Left hindlimb (tissue), 1 donor: ENCODE data around the gene CIAO2B.
"Not testable (repeated sequence)": the region's sequence is repeated elsewhere in the genome, so short reads cannot be mapped to it uniquely, and the experiment has no call there.

Experiments used
- DNase-seq: peaks from one replicate; pipeline ENCODE4 v3.0.0-alpha.2; 2018

Gene CIAO2B

DNA sequence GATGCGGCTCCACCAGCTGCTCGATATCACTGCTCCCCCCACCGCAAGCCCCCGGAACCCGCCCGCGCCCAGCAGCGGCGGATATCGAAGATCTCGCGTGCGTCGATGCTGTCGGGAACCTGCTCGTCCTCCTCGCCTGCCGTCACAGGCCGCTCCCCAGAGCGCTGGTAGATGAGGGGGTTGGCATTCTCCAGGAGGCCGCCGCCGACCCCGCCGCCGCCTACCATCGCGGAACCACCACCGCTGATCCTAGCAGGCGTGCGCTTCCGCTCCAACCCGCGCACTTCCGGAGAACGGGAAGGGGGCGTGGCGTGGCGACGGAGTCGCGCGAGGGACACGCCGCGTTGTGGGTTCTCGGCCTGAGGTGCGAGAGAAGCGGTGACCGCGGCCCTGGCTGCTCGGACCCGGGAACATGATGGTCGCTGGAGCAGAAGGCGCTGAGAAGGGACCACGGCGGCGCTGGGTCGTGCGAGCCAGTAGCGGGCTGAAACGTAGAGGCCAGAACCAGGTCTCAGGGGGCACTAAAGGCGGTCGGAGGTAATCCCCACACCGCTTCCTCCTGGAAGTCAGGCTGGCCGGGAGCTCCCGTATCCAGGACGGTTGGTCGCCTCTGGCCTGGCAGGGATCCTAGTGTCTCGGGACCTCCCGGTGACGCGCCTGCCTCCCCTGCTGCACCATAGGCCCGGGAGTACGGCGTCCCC, at the start of gene CIAO2B:
CIAO2B (minus strand) TSS at position 265 of the 701 bp plus-strand sequence; CDS start at position 227, 38 bp downstream.
- peak; percentile 91 for DNase-seq

GRCh38 chr16:66983033-66983432, 48.8 kb upstream of the CIAO2B start:
- DNase-seq = no peak

DNA sequence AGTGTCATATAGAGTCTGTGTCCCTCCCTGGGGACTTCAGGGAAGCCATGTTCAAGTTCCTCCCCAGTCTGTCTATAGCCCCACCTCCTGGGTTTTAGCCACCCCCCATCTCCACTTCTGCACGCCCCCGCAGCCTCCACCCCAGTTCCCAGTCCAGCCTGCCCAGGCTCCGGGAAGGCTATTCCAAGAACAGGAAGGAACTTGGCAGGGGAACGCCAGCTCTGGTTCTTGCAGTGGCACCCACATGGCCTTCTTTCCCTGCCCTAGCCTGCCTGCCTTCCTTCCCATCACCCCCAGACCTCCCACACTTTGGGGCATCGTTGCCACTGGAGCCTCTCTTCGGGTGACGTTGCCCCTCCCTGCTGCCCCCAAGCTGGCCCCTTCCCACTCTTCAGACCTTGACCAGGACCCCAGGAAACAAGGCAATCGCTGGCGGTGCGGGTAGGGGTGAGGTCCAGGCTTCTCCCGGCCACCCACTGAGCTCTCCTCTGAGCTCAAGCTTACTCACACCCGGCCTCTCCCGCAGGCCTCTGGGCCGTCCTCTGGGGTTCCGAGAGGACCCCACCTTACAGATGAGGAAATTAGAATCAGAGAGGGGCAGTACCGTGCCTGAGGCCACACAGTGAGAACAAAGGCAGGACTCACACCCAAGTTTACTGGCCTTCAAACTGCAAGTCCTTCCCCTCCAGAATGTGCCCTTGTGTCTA, 45.0 kb upstream of the CIAO2B start:
- peak; percentile 53 for DNase-seq

GRCh38 chr16:66977341-66978113, 43.3 kb upstream of the CIAO2B start:
- peak; percentile 83 for DNase-seq

- DNase-seq = no peak
These were observed 42.5 kb upstream of the CIAO2B start for GRCh38 chr16:66976746-66977145.

DNA sequence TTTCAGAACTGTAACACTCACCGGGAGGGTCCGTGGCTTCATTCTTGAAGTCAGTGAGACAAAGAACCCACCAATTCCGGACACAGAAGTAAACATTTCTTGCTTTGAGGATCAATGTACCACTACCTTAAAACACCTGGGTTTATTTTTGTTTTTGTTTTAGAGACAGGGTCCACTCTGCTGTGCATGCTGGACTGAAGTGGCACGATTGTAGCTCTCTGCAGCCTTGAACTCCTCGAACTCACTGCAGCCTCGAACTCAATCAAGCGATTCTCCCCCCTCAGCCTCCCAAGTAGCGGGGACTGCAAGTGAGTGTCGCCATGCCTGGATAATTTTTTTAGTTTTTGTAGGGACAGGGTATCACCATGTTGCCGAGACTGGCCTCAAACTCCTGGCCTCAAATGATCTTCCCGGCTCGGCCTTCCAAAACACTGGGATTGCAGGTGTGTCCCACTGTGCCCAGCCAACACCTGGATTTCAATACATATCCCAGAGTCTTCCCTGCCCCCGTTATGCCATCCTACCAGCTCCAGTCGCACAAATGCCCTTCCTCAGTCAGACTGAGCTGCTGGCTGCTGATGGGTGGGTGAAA, 41.2 kb upstream of the CIAO2B start:
- no peak for DNase-seq

DNA sequence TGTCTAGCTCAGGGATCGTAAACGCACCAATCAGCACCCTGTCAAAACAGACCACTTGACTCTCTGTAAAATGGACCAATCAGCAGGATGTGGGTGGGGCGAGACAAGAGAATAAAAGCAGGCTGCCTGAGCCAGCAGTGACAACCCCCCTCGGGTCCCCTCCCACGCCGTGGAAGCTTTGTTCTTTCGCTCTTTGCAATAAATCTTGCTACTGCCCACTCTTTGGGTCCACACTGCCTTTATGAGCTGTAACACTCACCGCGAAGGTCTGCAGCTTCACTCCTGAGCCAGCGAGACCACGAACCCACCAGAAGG, 40.7 kb upstream of the CIAO2B start:
- not testable (repeated sequence) for DNase-seq

DNA sequence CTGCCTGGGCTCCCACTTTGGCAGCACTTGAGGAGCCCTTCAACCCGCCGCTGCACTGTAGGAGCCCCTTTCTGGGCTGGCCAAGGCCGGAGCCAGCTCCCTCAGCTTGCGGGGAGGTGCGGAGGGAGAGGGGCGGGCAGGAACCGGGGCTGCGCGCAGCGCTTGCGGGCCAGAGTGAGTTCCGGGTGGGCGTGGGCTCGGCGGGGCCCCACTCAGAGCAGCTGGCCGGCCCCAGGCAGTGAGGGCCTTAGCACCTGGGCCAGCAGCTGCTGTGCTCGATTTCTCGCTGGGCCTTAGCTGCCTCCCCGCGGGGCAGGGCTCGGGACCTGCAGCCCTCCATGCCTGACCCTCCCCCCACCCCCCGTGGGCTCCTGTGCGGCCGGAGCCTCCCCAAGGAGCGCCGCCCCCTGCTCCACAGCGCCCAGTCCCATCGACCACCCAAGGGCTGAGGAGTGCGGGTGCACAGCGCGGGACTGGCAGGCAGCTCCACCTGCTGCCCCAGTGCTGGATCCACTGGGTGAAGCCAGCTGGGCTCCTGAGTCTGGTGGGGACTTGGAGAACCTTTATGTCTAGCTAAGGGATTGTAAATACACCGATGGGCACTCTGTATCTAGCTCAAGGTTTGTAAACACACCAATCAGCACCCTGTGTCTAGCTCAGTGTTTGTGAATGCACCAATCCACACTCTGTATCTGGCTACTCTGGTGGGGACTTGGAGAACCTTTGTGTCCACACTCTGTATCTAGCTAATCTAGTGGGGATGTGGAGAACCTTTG, 40.1 kb upstream of the CIAO2B start:
- DNase-seq = not testable (repeated sequence)

DNA sequence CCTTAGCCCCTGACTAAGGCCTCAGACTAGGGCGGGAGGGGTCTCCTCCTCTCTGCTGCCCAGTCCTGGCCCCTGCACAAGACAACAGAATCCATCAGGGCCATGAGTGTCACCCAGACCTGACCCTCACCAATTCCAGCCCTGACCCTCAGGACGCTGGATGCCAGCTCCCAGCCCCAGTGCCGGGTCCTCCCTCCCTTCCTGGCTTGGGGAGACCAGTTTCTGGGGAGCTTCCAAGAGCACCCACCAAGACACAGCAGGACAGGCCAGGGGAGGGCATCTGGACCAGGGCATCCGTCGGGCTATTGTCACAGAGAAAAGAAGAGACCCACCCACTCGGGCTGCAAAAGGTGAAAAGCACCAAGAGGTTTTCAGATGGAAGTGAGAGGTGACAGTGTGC, 39.5 kb upstream of the CIAO2B start:
- DNase-seq = no peak

DNA sequence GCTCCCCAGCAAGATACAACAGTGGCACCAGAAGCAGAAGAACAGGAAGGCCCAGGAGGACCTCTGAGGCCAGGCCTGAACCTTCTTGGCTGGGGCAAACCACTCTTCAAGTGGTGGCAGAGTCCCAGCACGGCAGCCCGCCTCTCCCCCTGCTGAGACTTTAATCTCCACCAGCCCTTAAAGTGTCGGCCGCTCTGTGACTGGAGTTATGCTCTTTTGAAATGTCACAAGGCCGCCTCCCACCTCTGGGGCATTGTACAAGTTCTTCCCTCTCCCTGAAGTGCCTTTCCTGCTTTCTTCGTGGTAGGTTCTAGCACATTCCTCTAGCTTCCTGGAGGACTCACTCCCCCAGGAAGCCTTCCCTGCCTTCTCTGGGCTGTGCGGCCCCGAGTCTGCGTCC, 38.8 kb upstream of the CIAO2B start:
- DNase-seq = no peak

DNA sequence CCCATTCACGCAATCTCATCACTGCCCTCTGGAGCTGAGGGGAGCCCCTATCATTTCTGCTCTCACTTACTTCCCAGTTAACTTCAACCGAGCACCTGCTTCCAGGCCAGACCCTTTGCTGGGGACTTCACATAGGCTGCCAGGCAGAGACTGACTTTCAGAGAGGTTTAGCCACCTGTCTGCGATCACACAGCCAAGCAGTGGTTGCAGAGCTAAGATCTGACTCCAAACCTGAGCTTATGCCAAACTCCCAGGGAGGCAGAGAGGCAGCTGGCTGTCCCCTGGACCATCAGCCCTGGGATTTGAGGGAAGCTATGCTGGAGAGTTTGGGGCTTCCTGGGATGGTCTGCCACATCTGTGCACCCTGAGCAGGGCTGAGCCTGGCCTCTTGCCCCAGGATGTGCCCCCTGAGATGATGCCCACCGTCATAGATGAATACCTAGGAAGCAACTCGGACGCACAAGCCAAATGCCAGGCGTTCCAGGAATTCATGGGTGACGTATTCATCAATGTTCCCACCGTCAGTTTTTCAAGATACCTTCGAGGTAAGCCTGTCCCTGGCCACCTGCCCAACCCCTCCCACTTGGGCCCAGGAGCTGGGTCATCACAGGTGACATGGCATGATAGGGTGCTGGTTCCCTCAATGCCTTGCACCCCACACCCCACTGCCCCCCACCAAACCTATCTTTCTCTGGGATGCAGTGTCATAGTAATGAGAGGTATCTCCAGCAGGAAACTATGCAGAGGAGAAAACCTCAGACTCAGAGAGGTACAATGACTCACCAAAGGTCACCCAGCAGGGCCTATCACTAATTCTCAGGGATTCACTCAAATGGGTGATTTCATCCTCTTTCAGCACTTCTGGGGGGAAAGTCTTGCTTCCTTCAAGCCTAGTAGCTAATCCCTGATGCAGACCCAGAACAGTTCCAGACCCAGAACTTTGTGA, 36.8 kb upstream of the CIAO2B start:
- DNase-seq = no peak

DNA sequence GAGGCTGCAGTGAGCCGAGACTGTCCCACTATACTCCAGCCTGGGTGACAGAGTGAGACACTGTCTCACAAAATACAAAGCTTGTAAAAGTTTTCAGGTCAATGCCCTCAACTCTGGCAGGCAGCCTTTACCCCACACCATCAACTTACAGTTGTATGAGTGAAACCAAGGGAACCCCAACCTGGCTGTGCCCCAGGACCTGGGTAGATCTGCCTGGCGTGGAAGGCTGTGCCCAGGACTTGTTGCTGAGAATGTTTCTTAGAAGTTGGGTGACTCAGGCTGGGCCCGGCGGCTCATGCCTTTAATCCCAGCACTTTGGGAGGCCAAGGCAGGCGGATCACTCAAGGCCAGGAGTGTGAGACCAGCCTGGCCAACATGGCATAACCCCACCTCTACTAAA, 34.6 kb upstream of the CIAO2B start:
- no peak for DNase-seq

DNA sequence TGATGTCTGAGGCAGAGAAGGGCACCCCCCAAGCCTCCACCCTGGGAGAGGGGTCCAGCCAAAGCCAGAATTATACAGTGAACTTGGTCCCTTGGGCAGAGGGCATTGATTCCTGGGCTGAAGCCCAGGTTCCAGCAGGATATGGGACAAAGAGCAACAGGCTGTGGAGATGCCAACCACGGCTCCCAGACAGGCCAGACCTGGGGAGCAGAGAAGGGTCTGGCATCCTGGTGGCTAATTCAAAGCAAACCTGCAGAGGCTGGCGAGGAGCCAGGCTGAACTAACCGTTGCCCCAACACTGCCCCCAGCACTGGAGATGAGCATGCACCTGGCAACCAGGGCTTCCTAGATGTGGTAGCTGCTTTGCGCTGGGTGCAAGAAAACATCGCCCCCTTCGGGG, 29.8 kb upstream of the CIAO2B start:
- no peak for DNase-seq

DNA sequence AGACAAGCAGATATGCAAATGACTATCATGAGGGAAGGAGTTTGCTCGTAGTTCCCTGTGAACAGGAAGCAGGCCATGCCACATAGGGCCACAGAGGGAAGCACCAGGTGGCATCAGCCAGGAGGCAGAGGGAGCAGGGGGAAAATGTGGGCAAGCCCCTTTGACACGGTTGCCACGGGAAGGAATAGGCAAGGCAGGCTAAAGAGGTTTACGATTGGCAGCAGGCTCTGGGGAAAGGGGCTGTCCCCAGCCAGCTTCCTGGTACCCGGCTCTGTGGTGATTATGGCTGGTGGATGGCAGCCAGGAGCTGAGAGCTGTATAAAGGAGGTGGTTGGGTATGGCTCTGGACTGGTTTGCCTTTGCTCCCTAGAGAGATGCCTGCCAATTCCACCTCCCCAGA, 27.7 kb upstream of the CIAO2B start:
- DNase-seq = no peak

- no peak for DNase-seq
These were observed 27.0 kb upstream of the CIAO2B start, which contains the start of gene CES3 for GRCh38 chr16:66961065-66961744. Gene CES3 (plus strand): TSS chr16:66961266. CDS start chr16:66961308, 42 bp downstream.

DNA sequence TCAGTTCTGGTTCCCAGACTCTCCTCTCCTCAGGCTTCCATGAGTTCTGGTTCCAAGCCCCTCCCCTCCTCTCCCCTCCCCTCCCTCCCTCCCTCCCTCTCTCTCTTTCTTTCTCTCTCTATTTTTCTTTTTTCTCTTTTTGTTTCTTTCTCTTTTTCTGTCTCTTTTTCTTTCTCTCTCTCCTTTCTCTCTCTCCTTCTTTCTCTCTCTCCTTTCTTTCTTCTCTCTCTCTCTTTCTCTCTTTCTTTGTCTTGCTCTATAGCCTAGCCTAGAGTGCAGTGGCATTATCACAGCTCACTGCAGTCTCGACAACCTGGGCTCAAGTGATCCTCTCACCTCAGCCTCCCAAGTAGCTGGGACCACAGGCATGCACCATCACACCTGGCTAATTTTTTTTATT, 26.1 kb upstream of the CIAO2B start:
- no peak for DNase-seq

DNA sequence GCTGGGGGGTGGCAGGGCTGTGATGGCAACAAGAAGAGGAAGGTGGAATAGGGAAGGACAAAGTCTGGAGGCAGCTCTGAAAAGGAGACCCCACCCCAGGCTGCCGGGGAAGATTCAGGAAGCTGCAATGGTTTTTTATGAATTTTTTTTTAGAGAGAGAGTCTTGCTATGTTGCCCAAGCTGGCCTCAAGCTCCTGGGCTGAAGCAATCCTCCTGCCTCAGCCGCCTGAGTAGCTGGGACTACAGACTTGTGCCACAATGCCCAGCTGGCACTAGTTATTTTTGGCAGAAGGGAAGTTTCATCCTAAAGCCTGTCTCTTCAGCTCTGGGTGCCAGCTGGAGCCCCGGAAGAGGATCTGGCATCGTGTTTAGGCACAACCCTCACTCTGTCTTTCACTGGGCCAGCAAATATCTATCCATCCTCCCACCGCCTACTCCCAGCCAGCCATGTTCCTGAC, 25.5 kb upstream of the CIAO2B start:
- no peak for DNase-seq

DNA sequence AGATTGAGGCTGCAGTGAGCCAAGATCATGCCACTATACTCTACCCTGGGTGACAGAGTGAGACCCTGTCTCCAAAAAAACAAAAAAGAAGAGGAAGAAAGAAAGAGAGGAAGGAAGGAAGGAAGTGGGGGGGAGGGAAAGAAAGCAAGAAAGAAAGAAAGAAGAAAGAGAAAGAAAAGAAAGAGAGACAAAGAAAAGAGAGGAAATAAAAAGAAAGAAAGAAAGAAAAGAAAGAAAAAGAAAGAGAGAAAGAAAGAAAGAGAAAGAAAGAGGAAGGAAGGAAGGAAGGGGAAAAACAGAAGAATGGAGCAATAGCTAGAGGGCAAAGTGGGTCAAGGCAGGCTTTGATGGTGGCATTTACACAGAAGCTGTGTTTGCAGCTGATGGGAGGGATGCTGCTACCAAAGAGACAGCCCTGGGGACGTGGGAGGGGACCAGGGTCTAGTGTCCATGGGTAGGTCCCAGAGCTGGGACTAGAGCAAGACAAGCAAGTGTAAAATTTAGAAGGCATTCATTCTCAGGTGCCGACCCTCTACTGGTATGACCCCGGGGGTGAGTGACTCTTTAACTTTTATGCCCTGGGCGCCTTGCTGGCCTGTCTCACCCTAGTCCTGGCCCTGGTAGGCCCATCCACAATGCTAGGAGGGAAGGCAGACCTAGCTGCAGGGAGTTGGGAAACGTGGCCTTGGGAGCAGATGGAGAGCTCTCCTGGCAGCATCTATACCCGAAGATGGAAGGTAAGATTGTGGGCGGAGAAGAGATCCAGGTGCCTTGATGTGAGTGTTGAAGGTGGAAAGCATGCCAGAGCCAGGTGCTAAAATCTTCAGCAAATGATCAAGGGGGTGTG, 24.9 kb upstream of the CIAO2B start:
- no peak for DNase-seq

DNA sequence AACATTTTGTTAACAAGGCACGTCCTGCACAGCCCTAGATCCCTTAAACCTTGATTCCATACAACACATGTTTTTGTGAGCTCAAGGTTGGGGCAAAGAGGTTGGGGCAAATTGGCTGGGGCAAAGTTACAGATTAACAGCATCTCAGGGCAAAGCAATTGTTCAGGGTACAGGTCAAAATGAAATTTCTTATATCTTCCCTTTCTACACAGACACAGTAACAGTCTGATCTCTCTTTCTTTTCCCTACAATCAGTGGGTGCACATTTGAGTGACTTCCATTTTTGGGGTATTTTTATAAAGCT, 21.9 kb upstream of the CIAO2B start:
- DNase-seq = not testable (repeated sequence)
